ENCODE measurements around the gene BAZ2B. TPM values are rescaled to one million over a fixed set of nuclear protein-coding genes. Genes with fewer than 3 reads are reported as not detected.

Gene BAZ2B
- total and polyA plus RNA-seq, 2 of the 13 experiments (the other 11 are each of a cell fraction or from before 2014, with no cell fraction given), result 14.0 to 15.1 TPM

GRCh38 chr2:159366538-159366937 lies 249.8 kb downstream of the BAZ2B start:
- Histone ChIP-seq H3K27me3 (ENCODE audit: control insufficient read depth in 1 of 2, insufficient read depth in 2 of 2, low read length in 2 of 2) (no peaks in the 10 kb centered on the region), H3K4me2 (ENCODE audit: low read depth, low read length) (no peak overlapping the region), H2AFZ (ENCODE audit: low read length) (no peak overlapping the region), H3K27ac (ENCODE audit: extremely low read length, insufficient read depth, low read length) (no peak overlapping the region), H3K36me3 (replicated peaks in 1 of 2; ENCODE audit: control insufficient read depth in 1 of 2, insufficient read depth in 2 of 2, low read length in 2 of 2) (0 out of 5 replicates have a peak, but pooled peaks cover 0 to 3% of the 10 kb centered on the region in 2 experiments), H4K20me1 (ENCODE audit: insufficient read depth, low read length) (no peaks in the 10 kb centered on the region), H3K4me3 (replicated peaks in 1 of 3; ENCODE audit: insufficient read depth in 1 of 3, low read depth in 2 of 3, low read length in 3 of 3) (no peak overlapping the region), H3K4me1 (ENCODE audit: insufficient read depth, low read length) (peaks cover 16% of the 10 kb centered on the region), H3K9ac (ENCODE audit: insufficient read depth, low read depth, low read length) (no peak overlapping the region), H3K79me2 (ENCODE audit: insufficient read depth, low read length) (no peaks in the 10 kb centered on the region), H3K9me3 (ENCODE audit: low read length) (no peaks in the 10 kb centered on the region)
- 97% methylated on average over 3 of the region's 3 CpGs for WGBS (ENCODE audit: low lambda C conversion rate)
- in situ Hi-C loops (cut with HindIII; ENCODE audit: extremely low pct_ligation_motif_present, low pct_unique_long_range_greater_than_20kb) (no loop called here), intact Hi-C loops (cut with micrococcal nuclease; ENCODE audit: unreplicated experiment) (no loop called here)
- BruUV-seq (replicated peaks), result no TSS peak
- POLR2A ChIA-PET, result no interaction called here
- ATAC-seq (no peak), FAIRE-seq (no peak), DNase-seq (ENCODE audit: low spot score) (no peak)
- CTCF ChIA-PET (ENCODE audit: low intra/inter-chr PET ratio, low total read pairs), result no interaction called here
- TF ChIP-seq ZNF367 (CRISPR knock-in tag; IDR thresholded peaks at IDR 0.05; ENCODE audit: borderline replicate concordance), result no peak
- no peak for TF ChIP-seq SNAI1 (CRISPR knock-in tag; IDR thresholded peaks at IDR 0.05; ENCODE audit: borderline replicate concordance)
- TF ChIP-seq NBN (conservative IDR thresholded peaks at IDR 0.05), result no peak
- TF ChIP-seq ZNF225 (CRISPR knock-in tag; IDR thresholded peaks at IDR 0.05), result no peak
- no peak for TF ChIP-seq ZNF567 (CRISPR knock-in tag; IDR thresholded peaks at IDR 0.05; ENCODE audit: borderline replicate concordance)
- TF ChIP-seq ZNF615 (CRISPR knock-in tag; IDR thresholded peaks at IDR 0.05; ENCODE audit: borderline replicate concordance), result no peak
- TF ChIP-seq, protein P1, sequence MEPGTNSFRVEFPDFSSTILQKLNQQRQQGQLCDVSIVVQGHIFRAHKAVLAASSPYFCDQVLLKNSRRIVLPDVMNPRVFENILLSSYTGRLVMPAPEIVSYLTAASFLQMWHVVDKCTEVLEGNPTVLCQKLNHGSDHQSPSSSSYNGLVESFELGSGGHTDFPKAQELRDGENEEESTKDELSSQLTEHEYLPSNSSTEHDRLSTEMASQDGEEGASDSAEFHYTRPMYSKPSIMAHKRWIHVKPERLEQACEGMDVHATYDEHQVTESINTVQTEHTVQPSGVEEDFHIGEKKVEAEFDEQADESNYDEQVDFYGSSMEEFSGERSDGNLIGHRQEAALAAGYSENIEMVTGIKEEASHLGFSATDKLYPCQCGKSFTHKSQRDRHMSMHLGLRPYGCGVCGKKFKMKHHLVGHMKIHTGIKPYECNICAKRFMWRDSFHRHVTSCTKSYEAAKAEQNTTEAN (CRISPR knock-in tag; conservative IDR thresholded peaks at IDR 0.05), result no peak
- TF ChIP-seq NFIC (IDR thresholded peaks at IDR 0.05; ENCODE audit: low read length), result no peak
- no peak for TF ChIP-seq GATAD2A (CRISPR knock-in tag; IDR thresholded peaks at IDR 0.05)
- no peak for TF ChIP-seq MEF2D (CRISPR knock-in tag; IDR thresholded peaks at IDR 0.05)
- TF ChIP-seq GLI4 (CRISPR knock-in tag; IDR thresholded peaks at IDR 0.05; ENCODE audit: borderline replicate concordance), result no peak
- no peak for TF ChIP-seq RFX1 (IDR thresholded peaks at IDR 0.05)
- no peak for TF ChIP-seq JUND (CRISPR knock-in tag; IDR thresholded peaks at IDR 0.05)
- no peak for TF ChIP-seq BCL6 (CRISPR knock-in tag; IDR thresholded peaks at IDR 0.05)
